Aorta (tissue), 5 donors: ENCODE results near the gene F10. TPM values are rescaled to one million over a fixed set of nuclear protein-coding genes. Genes with fewer than 3 reads are reported as not detected.

Experiments
- ATAC-seq: fragments of 200-7000 bp; cut with Tn5 transposase; one replicate; pipeline ENCODE4 v1.9.1; 2022; ENCODE audit warnings: moderate library complexity; ENCODE audit not compliant: low FRiP score
- DNase-seq, 2 donors: peaks; one replicate each; pipeline ENCODE4 v3.0.0-alpha.2; 2020
- H3K27ac ChIP-seq, 2 donors: one replicate each; pipeline ENCODE4 v1.5.1; 2013; ENCODE audit warnings: low read length in 2 of 2, mild to moderate bottlenecking in 2 of 2, moderate library complexity in 2 of 2, control low read depth in 1 of 2, inconsistent platforms in 1 of 2, low read depth in 1 of 2
- H3K27me3 ChIP-seq, 2 donors: one replicate each; pipeline ENCODE4 v1.6.1; 2013; ENCODE audit warnings: control low read depth in 1 of 2, low read length in 1 of 2, mild to moderate bottlenecking in 1 of 2, moderate library complexity in 1 of 2; ENCODE audit not compliant: insufficient read depth in 2 of 2, control insufficient read depth in 1 of 2
- H3K36me3 ChIP-seq, 2 donors: one replicate each; pipeline ENCODE4 v1.6.1; 2013; ENCODE audit warnings: control low read depth in 1 of 2, low read length in 1 of 2, mild to moderate bottlenecking in 1 of 2; ENCODE audit not compliant: insufficient read depth in 2 of 2, control insufficient read depth in 1 of 2
- H3K4me1 ChIP-seq, 2 donors: one replicate each; pipeline ENCODE4 v1.6.1; 2013; ENCODE audit warnings: low read length in 2 of 2, control low read depth in 1 of 2, mild to moderate bottlenecking in 1 of 2, moderate library complexity in 1 of 2; ENCODE audit not compliant: insufficient read depth in 2 of 2, control insufficient read depth in 1 of 2
- H3K4me3 ChIP-seq, 2 donors: one replicate each; pipeline ENCODE4 v1.5.1; 2013; ENCODE audit warnings: low read length in 2 of 2, control low read depth in 1 of 2, mild to moderate bottlenecking in 1 of 2
- H3K9me3 ChIP-seq: one replicate; pipeline ENCODE4 v1.6.1; 2013; ENCODE audit warnings: mild to moderate bottlenecking, low read length; ENCODE audit not compliant: control insufficient read depth
- WGBS, 2 donors: extraction: QIAGEN DNeasy Blood & Tissue Kit; methylation state at CpG; one replicate each; pipeline ENCODE4 v1.1.7; 2013; 5-methylcytosine and 5-hydroxymethylcytosine counted together
- intact Hi-C, 2 donors: fragments of 100-400 bp; cut with DNase I; formaldehyde crosslinking; loops; one replicate each; pipeline versions ENCODE4 v1.14.2 to v1.15.0; 2022
- polyA plus RNA-seq, 2 donors: library from polyadenylated mRNA; stranded (reverse); fragments of 200-250 nt; gene quantifications; one replicate each; pipeline ENCODE4 v1.2.3, GENCODE V29; 2013
- total RNA-seq, 2 donors: library from RNA; stranded (reverse); fragmentation: NEBNext Ultra II Directional; extraction: Animal tissue kit (Norgen Biotek cat#: 25700); gene quantifications; one replicate each; pipeline ENCODE4 v1.2.1, GENCODE V29; 2021
- donor health status: healthy with polysubstance abuse.
- donor health status: Bipolar disorder and iron deficiency.
- donor health status: DM: no; HTN: no; CAD: no.
- donor health status: DM: no; HTN: no; CAD: no.
- donor health status: DM: yes; HTN: yes; CAD: no.

F10 gene
- total and polyA plus RNA-seq, 4 donors, result 6.5 to 38.4 (median 13.8) TPM

GRCh38 chr13:113112893-113113845 is 9.4 kb upstream of the F10 start:
- no peaks in the 10 kb centered on the region for H3K27me3 ChIP-seq
- no peaks in the 10 kb centered on the region for H3K36me3 ChIP-seq
- DNase-seq, result peak; percentile 3 to 17
- WGBS, 2 donors, result 76 to 84% methylated on average over 9 of the region's 9 CpGs
- H3K27ac ChIP-seq, result no peak overlapping the region
- no peaks in the 10 kb centered on the region for H3K9me3 ChIP-seq
- H3K4me3 ChIP-seq, result no peak overlapping the region
- intact Hi-C loops, result no loop called here
- ATAC-seq, result peak; percentile 11
- H3K4me1 ChIP-seq, result no peaks in the 10 kb centered on the region

DNA sequence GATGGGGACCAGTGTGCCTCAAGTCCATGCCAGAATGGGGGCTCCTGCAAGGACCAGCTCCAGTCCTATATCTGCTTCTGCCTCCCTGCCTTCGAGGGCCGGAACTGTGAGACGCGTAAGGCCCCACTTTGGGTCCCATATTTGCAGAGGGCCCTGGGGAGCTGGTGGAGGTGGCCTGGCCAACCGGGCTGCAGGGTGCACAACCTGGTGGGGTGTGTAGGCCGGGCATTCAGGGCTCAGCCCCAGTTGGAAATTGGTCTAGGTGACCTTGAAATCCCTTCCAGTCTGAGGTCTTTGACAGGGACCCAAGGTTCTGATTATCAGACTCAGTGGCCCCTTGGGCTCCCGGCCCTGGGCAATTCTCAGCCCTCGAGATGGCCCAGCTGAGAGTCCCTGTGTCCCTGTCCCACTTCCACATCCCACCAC is 8.7 kb upstream of the F10 start:
- Histone ChIP-seq H3K4me1 (no peaks in the 10 kb centered on the region), H3K4me3 (no peak overlapping the region), H3K27me3 (no peaks in the 10 kb centered on the region), H3K36me3 (no peaks in the 10 kb centered on the region), H3K27ac (no peak overlapping the region), H3K9me3 (no peaks in the 10 kb centered on the region)
- DNase-seq (peak; percentile 33 to 55), ATAC-seq (no peak)
- intact Hi-C loops, result no loop called here
- 97 to 98% methylated on average over 8 of the region's 8 CpGs for WGBS, 2 donors

GRCh38 chr13:113114511-113115362 is 7.9 kb upstream of the F10 start:
- H3K9me3 ChIP-seq, result no peaks in the 10 kb centered on the region
- H3K4me3 ChIP-seq, result no peak overlapping the region
- no peaks in the 10 kb centered on the region for H3K4me1 ChIP-seq
- 86 to 88% methylated on average over 17 of the region's 17 CpGs for WGBS, 2 donors
- H3K27me3 ChIP-seq, result no peaks in the 10 kb centered on the region
- peak in 1 of 2 donors; percentile 71 for DNase-seq
- H3K27ac ChIP-seq, result no peak overlapping the region
- intact Hi-C loops, result no loop called here
- no peaks in the 10 kb centered on the region for H3K36me3 ChIP-seq
- ATAC-seq, result no peak

GRCh38 chr13:113115363-113116205 is 7.0 kb upstream of the F10 start:
- WGBS, 2 donors, result 69 to 70% methylated on average over 21 of the region's 21 CpGs
- no peak overlapping the region for H3K4me3 ChIP-seq
- no peak overlapping the region for H3K27ac ChIP-seq
- no peaks in the 10 kb centered on the region for H3K36me3 ChIP-seq
- H3K4me1 ChIP-seq, result no peaks in the 10 kb centered on the region
- no peaks in the 10 kb centered on the region for H3K9me3 ChIP-seq
- ATAC-seq (no peak), DNase-seq (peak in 1 of 2 donors; percentile 65)
- no peaks in the 10 kb centered on the region for H3K27me3 ChIP-seq
- intact Hi-C loops, result no loop called here

GRCh38 chr13:113116206-113116800 is 6.3 kb upstream of the F10 start:
- intact Hi-C loops, result no loop called here
- Histone ChIP-seq H3K27me3 (no peaks in the 10 kb centered on the region), H3K4me1 (no peaks in the 10 kb centered on the region), H3K27ac (no peak overlapping the region), H3K4me3 (no peak overlapping the region), H3K36me3 (no peaks in the 10 kb centered on the region), H3K9me3 (no peaks in the 10 kb centered on the region)
- no peak for ATAC-seq
- peak in 1 of 2 donors; percentile 42 for DNase-seq
- 75 to 78% methylated on average over 10 of the region's 10 CpGs for WGBS, 2 donors

GRCh38 chr13:113116871-113117271 is 5.7 kb upstream of the F10 start:
- H3K4me1 ChIP-seq, result no peaks in the 10 kb centered on the region
- 93% methylated on average over 10 of the region's 10 CpGs for WGBS, 2 donors
- H3K4me3 ChIP-seq, result no peak overlapping the region
- ATAC-seq, result no peak
- intact Hi-C loops, result no loop called here
- H3K27me3 ChIP-seq, result no peaks in the 10 kb centered on the region
- H3K27ac ChIP-seq, result no peak overlapping the region
- no peaks in the 10 kb centered on the region for H3K36me3 ChIP-seq
- H3K9me3 ChIP-seq, result no peaks in the 10 kb centered on the region
- peak in 1 of 2 donors; percentile 34 for DNase-seq

GRCh38 chr13:113117335-113117872 is 5.2 kb upstream of the F10 start:
- no peaks in the 10 kb centered on the region for H3K27me3 ChIP-seq
- H3K9me3 ChIP-seq, result no peaks in the 10 kb centered on the region
- H3K4me1 ChIP-seq, result no peaks in the 10 kb centered on the region
- intact Hi-C loops, result no loop called here
- ATAC-seq, result no peak
- H3K27ac ChIP-seq, result no peak overlapping the region
- no peak overlapping the region for H3K4me3 ChIP-seq
- WGBS, 2 donors, result 91% methylated on average over 23 to 26 of the region's 26 CpGs
- DNase-seq, result peak in 1 of 2 donors; percentile 72
- no peaks in the 10 kb centered on the region for H3K36me3 ChIP-seq

GRCh38 chr13:113117911-113118260 is 4.7 kb upstream of the F10 start:
- H3K27me3 ChIP-seq, result no peaks in the 10 kb centered on the region
- H3K9me3 ChIP-seq, result no peaks in the 10 kb centered on the region
- ATAC-seq, result no peak
- H3K36me3 ChIP-seq, result no peaks in the 10 kb centered on the region
- H3K4me3 ChIP-seq, result no peak overlapping the region
- no peaks in the 10 kb centered on the region for H3K4me1 ChIP-seq
- 90 to 93% methylated on average over 9 of the region's 9 CpGs for WGBS, 2 donors
- DNase-seq, result peak in 1 of 2 donors; percentile 58
- intact Hi-C loops, result no loop called here
- no peak overlapping the region for H3K27ac ChIP-seq
